Uterus (tissue), 2 donors: ENCODE results near the gene S100A10.

ENCODE experiments used
- CTCF ChIP-seq, 4 experiments: fragments of 200-600 bp in 2 of 4; fragments of 450-650 bp in 2 of 4; sonication (generic) in 2 of 4; IDR thresholded peaks; one replicate each; pipeline ENCODE4 v1.5.1; 2016 to 2019; ENCODE audit warnings: antibody characterized with exemption in 4 of 4, mild to moderate bottlenecking in 2 of 4, moderate library complexity in 1 of 4
- POLR2A ChIP-seq, 2 donors: fragments of 450-650 bp; IDR thresholded peaks; one replicate each; pipeline ENCODE4 v1.6.1; 2016; ENCODE audit warnings: antibody characterized with exemption in 2 of 2, mild to moderate bottlenecking in 1 of 2, moderate library complexity in 1 of 2

- TF ChIP-seq CTCF (IDR thresholded peaks at IDR 0.05) (no peak), POLR2A (IDR thresholded peaks at IDR 0.05) (no peak)
Measured at GRCh38 chr1:151968791-151969399, 24.8 kb downstream of the S100A10 start.
